HG03095 (cell line): Measurements from ENCODE around the gene HP1BP3.
"Not testable (repeated sequence)": the region's sequence is repeated elsewhere in the genome, so short reads cannot be mapped to it uniquely, and the experiment has no call there.

Experiments
- ATAC-seq: cut with Tn5 transposase; IDR thresholded peaks from one replicate; pipeline ENCODE4 v1.9.1; 2021; ENCODE audit warnings: moderate library complexity; ENCODE audit not compliant: unreplicated experiment

HP1BP3 gene

GRCh38 chr1:20787029-20787839 lies at the start of gene HP1BP3:
Gene HP1BP3, minus strand, starts transcription at chr1:20787307. Its CDS starts 6,867 bp downstream, at chr1:20780440.
- peak; percentile 42 for ATAC-seq

- ATAC-seq = no peak
These were observed 49.1 kb upstream of the HP1BP3 start for GRCh38 chr1:20836230-20836629.

- no peak for ATAC-seq
These were observed 47.7 kb upstream of the HP1BP3 start for GRCh38 chr1:20834780-20835179.

- no peak for ATAC-seq
These were observed 47.1 kb upstream of the HP1BP3 start for GRCh38 chr1:20834192-20834591.

GRCh38 chr1:20830378-20830777 lies 43.3 kb upstream of the HP1BP3 start:
- no peak for ATAC-seq

GRCh38 chr1:20829946-20830345 lies 42.8 kb upstream of the HP1BP3 start:
- no peak for ATAC-seq

- no peak for ATAC-seq
These were observed 42.4 kb upstream of the HP1BP3 start for GRCh38 chr1:20829531-20829930.

GRCh38 chr1:20823845-20824244 lies 36.7 kb upstream of the HP1BP3 start:
- no peak for ATAC-seq

GRCh38 chr1:20821466-20821865 lies 34.4 kb upstream of the HP1BP3 start:
- no peak for ATAC-seq

- ATAC-seq = no peak
These were observed 32.7 kb upstream of the HP1BP3 start for GRCh38 chr1:20819818-20820217.

- ATAC-seq = no peak
These were observed 27.4 kb upstream of the HP1BP3 start for GRCh38 chr1:20814534-20814871.

GRCh38 chr1:20811916-20812315 lies 24.8 kb upstream of the HP1BP3 start:
- ATAC-seq = no peak

GRCh38 chr1:20793236-20793635 lies 6.1 kb upstream of the HP1BP3 start:
- no peak for ATAC-seq

- ATAC-seq = no peak
These were observed 5.1 kb upstream of the HP1BP3 start for GRCh38 chr1:20792196-20792595.

- ATAC-seq = no peak
These were observed 3.7 kb upstream of the HP1BP3 start for GRCh38 chr1:20790785-20791184.

GRCh38 chr1:20789598-20789997 lies 2.5 kb upstream of the HP1BP3 start:
- not testable (repeated sequence) for ATAC-seq

- ATAC-seq = no peak
These were observed 1.0 kb upstream of the HP1BP3 start for GRCh38 chr1:20787840-20788795.

- peak; percentile 67 for ATAC-seq
These were observed 666 bp downstream of the HP1BP3 start for GRCh38 chr1:20786253-20787028.

- ATAC-seq = no peak
These were observed 1.2 kb downstream of the HP1BP3 start for GRCh38 chr1:20785907-20786252.

GRCh38 chr1:20775700-20776099 lies 11.4 kb downstream of the HP1BP3 start:
- no peak for ATAC-seq

GRCh38 chr1:20771780-20772179 lies 15.3 kb downstream of the HP1BP3 start:
- no peak for ATAC-seq
